Activated CD8-positive, alpha-beta memory T cell treated with anti-CD3 and anti-CD28 coated beads for 4 hours (primary cell): ENCODE data around the gene SMARCC1.
"Not testable (repeated sequence)": the region's sequence is repeated elsewhere in the genome, so short reads cannot be mapped to it uniquely, and the experiment has no call there.

ENCODE experiments used
- DNase-seq, 2 donors: peaks; one replicate each; pipeline ENCODE4 v3.0.0-alpha.2; 2020; ENCODE audit warnings: low read depth in 2 of 2

SMARCC1 gene

GRCh38 chr3:47772047-47772446, 9.6 kb downstream of the SMARCC1 start:
- DNase-seq = no peak

- no peak for DNase-seq
These were observed 15.5 kb downstream of the SMARCC1 start for GRCh38 chr3:47766186-47766585.

- DNase-seq = no peak
These were observed 19.5 kb downstream of the SMARCC1 start for GRCh38 chr3:47762233-47762632.

- DNase-seq = no peak
These were observed 20.6 kb downstream of the SMARCC1 start for GRCh38 chr3:47761046-47761445.

GRCh38 chr3:47760207-47760606, 21.5 kb downstream of the SMARCC1 start:
- DNase-seq = not testable (repeated sequence)

GRCh38 chr3:47758261-47759025, 23.2 kb downstream of the SMARCC1 start:
- DNase-seq = no peak

- no peak for DNase-seq
These were observed 29.0 kb downstream of the SMARCC1 start for GRCh38 chr3:47752716-47753115.

- DNase-seq = not testable (repeated sequence)
These were observed 30.8 kb downstream of the SMARCC1 start for GRCh38 chr3:47750811-47751354.

GRCh38 chr3:47747558-47747957, 34.1 kb downstream of the SMARCC1 start:
- DNase-seq = no peak

- DNase-seq = no peak
These were observed 35.4 kb downstream of the SMARCC1 start for GRCh38 chr3:47746264-47746663.

GRCh38 chr3:47743855-47744254, 37.8 kb downstream of the SMARCC1 start:
- DNase-seq = no peak

- not testable (repeated sequence) for DNase-seq
These were observed 38.3 kb downstream of the SMARCC1 start for GRCh38 chr3:47743352-47743751.

- no peak for DNase-seq
These were observed 39.8 kb downstream of the SMARCC1 start for GRCh38 chr3:47741925-47742324.

- no peak for DNase-seq
These were observed 49.5 kb downstream of the SMARCC1 start for GRCh38 chr3:47732143-47732542.

- DNase-seq = no peak
These were observed 50.6 kb downstream of the SMARCC1 start for GRCh38 chr3:47731061-47731460.

GRCh38 chr3:47722859-47723258, 58.8 kb downstream of the SMARCC1 start:
- DNase-seq = no peak

- DNase-seq = not testable (repeated sequence)
These were observed 64.2 kb downstream of the SMARCC1 start for GRCh38 chr3:47717448-47717847.

GRCh38 chr3:47716656-47717055, 65.0 kb downstream of the SMARCC1 start:
- no peak for DNase-seq

GRCh38 chr3:47715928-47716327, 65.8 kb downstream of the SMARCC1 start:
- DNase-seq = no peak

- DNase-seq = no peak
These were observed 67.1 kb downstream of the SMARCC1 start for GRCh38 chr3:47714606-47715005.

GRCh38 chr3:47713655-47714054, 68.0 kb downstream of the SMARCC1 start:
- no peak for DNase-seq

- DNase-seq = no peak
These were observed 69.3 kb downstream of the SMARCC1 start for GRCh38 chr3:47712398-47712797.

GRCh38 chr3:47711596-47711995, 70.1 kb downstream of the SMARCC1 start:
- no peak for DNase-seq

GRCh38 chr3:47705391-47705790, 76.3 kb downstream of the SMARCC1 start:
- DNase-seq = no peak
